HepG2 (cell line): Measurements from ENCODE around the gene EBF3. TPM values are rescaled to one million over a fixed set of nuclear protein-coding genes. Genes with fewer than 3 reads are reported as not detected.

Experiments
- AHDC1 ChIP-seq: sonication (generic); formaldehyde crosslinking; IDR thresholded peaks from 2 replicates; pipeline ENCODE4 v1.5.1; 2020; ENCODE audit warnings: mild to moderate bottlenecking, missing genetic modification reagents, borderline replicate concordance
- ARHGAP35 ChIP-seq: sonication (generic); formaldehyde crosslinking; IDR thresholded peaks from 2 replicates; pipeline ENCODE4 v1.9.0; 2022; ENCODE audit warnings: mild to moderate bottlenecking, inconsistent platforms, moderate library complexity, missing genetic modification reagents, borderline replicate concordance
- ARID5B ChIP-seq: IDR thresholded peaks from 2 replicates; pipeline ENCODE4 v1.4.0; 2020; ENCODE audit warnings: mild to moderate bottlenecking, missing genetic modification reagents
- TCF12 ChIP-seq, 2 experiments: fragments of 450-650 bp in 1 of 2; sonication (generic) in 1 of 2; formaldehyde crosslinking in 1 of 2; IDR thresholded peaks; 2 replicates each; pipeline versions ENCODE4 v1.6.1 to v1.8.0; 2017 to 2022; ENCODE audit warnings: antibody characterized with exemption in 1 of 2, mild to moderate bottlenecking in 1 of 2, missing genetic modification reagents in 1 of 2, moderate library complexity in 1 of 2
- ZNF34 ChIP-seq: sonication (generic); formaldehyde crosslinking; IDR thresholded peaks from 2 replicates; pipeline ENCODE4 v1.4.0; 2020; ENCODE audit warnings: mild to moderate bottlenecking, missing genetic modification reagents, borderline replicate concordance
- polyA plus RNA-seq, 8 experiments: library from polyadenylated mRNA; depleted of rRNA in 3 of 8; stranded (reverse) in 7 of 8; unstranded in 1 of 8; fragments of >200 nt; fragmentation: Illumina TruSeq in 4 of 8; extraction: Trizol in 4 of 8; gene quantifications; 2 replicates each; pipeline versions ENCODE4 v1.2.1 to v1.2.3, GENCODE V29; 2011 to 2016; ENCODE audit warnings: low read depth in 4 of 8, missing spikeins in 1 of 8, mixed read lengths in 1 of 8; ENCODE audit not compliant: insufficient read depth in 1 of 8
- total RNA-seq, 5 experiments: library from RNA; depleted of rRNA; stranded (reverse); fragments of >200 nt; fragmentation: Illumina TruSeq; extraction: Trizol; gene quantifications; 2 replicates each; pipeline ENCODE4 v1.2.3, GENCODE V29; 2016; ENCODE audit warnings: low read depth in 1 of 5

EBF3 gene
- total and polyA plus RNA-seq, 2 of the 13 experiments (the other 11 are each of a cell fraction or from before 2014, with no cell fraction given), result not detected

GRCh38 chr10:129825826-129826225 lies 138.2 kb downstream of the EBF3 start (continued):
- TF ChIP-seq ARID5B (CRISPR knock-in tag) (no peak), ZNF34 (no peak), TCF12 (IDR thresholded peaks at IDR 0.05) (no peak), TCF12 (CRISPR knock-in tag; IDR thresholded peaks at IDR 0.05) (no peak), ARHGAP35 (CRISPR knock-in tag) (no peak), AHDC1 (CRISPR knock-in tag) (no peak)
- TF ChIP-seq, all 625 proteins: peak for 0
